ENCODE results near the gene ETV1. TPM values are rescaled to one million over a fixed set of nuclear protein-coding genes. Genes with fewer than 3 reads are reported as not detected.

The ETV1 gene
- total RNA-seq, 2 donors from 2014 or later, result 15.8 to 31.2 TPM

GRCh38 chr7:14009453-14010418 is 20.3 kb upstream of the ETV1 start:
- WGBS, 2 experiments (ENCODE audit: insufficient coverage in 1 of 2, insufficient read length in 1 of 2), result 92 to 96% methylated on average over 4 to 10 of the region's 10 CpGs
- Histone ChIP-seq H3K27ac (ENCODE audit: low read depth, low read length) (no peak overlapping the region), H3K9me3 (ENCODE audit: control insufficient read depth, low read length) (no peaks in the 10 kb centered on the region), H3K27me3 (ENCODE audit: control insufficient read depth, insufficient read depth, low read length, poor library complexity, severe bottlenecking) (no peaks in the 10 kb centered on the region), H3K9ac (ENCODE audit: extremely low read depth, low read length, poor library complexity, severe bottlenecking) (no peak overlapping the region), H3K36me3 (ENCODE audit: control insufficient read depth, insufficient read depth, low read length) (no peaks in the 10 kb centered on the region), H3K4me1 (ENCODE audit: control insufficient read depth, insufficient read depth, low read length) (no peaks in the 10 kb centered on the region), H3K4me3 (ENCODE audit: low read length) (no peak overlapping the region)
- DNase-seq, result no peak
- no peaks in the 10 kb centered on the region for H3K27me3 Mint-ChIP-seq (ENCODE audit: insufficient read depth)
- TF ChIP-seq, protein P1, sequence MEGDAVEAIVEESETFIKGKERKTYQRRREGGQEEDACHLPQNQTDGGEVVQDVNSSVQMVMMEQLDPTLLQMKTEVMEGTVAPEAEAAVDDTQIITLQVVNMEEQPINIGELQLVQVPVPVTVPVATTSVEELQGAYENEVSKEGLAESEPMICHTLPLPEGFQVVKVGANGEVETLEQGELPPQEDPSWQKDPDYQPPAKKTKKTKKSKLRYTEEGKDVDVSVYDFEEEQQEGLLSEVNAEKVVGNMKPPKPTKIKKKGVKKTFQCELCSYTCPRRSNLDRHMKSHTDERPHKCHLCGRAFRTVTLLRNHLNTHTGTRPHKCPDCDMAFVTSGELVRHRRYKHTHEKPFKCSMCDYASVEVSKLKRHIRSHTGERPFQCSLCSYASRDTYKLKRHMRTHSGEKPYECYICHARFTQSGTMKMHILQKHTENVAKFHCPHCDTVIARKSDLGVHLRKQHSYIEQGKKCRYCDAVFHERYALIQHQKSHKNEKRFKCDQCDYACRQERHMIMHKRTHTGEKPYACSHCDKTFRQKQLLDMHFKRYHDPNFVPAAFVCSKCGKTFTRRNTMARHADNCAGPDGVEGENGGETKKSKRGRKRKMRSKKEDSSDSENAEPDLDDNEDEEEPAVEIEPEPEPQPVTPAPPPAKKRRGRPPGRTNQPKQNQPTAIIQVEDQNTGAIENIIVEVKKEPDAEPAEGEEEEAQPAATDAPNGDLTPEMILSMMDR (conservative IDR thresholded peaks at IDR 0.05), result no peak
- no peaks in the 10 kb centered on the region for H3K4me1 Mint-ChIP-seq
- H3K36me3 Mint-ChIP-seq (ENCODE audit: low read depth), result no peaks in the 10 kb centered on the region
- H3K4me3 Mint-ChIP-seq, result no peak overlapping the region
- no peak overlapping the region for H3K27ac Mint-ChIP-seq
- H3K9me3 Mint-ChIP-seq, result no peaks in the 10 kb centered on the region

GRCh38 chr7:14001139-14001538 is 11.7 kb upstream of the ETV1 start:
- Mint-ChIP-seq H3K27ac (no peak overlapping the region), H3K27me3 (ENCODE audit: insufficient read depth) (no peaks in the 10 kb centered on the region), H3K4me1 (peaks cover 1% of the 10 kb centered on the region), H3K36me3 (ENCODE audit: low read depth) (no peaks in the 10 kb centered on the region), H3K4me3 (no peak overlapping the region), H3K9me3 (no peaks in the 10 kb centered on the region)
- TF ChIP-seq, protein P1 (conservative IDR thresholded peaks at IDR 0.05), result no peak
- H3K36me3 ChIP-seq (ENCODE audit: control insufficient read depth, insufficient read depth, low read length), result no peaks in the 10 kb centered on the region
- 87% methylated on average over 3 of the region's 3 CpGs; no CpG with 5 or more reads in 1 of the 2 experiments for WGBS, 2 experiments (ENCODE audit: insufficient coverage in 1 of 2, insufficient read length in 1 of 2)
- no peak overlapping the region for H3K27ac ChIP-seq (ENCODE audit: low read depth, low read length)
- no peaks in the 10 kb centered on the region for H3K9me3 ChIP-seq (ENCODE audit: control insufficient read depth, low read length)
- H3K4me1 ChIP-seq (ENCODE audit: control insufficient read depth, insufficient read depth, low read length), result no peaks in the 10 kb centered on the region
- no peak overlapping the region for H3K4me3 ChIP-seq (ENCODE audit: low read length)
- no peak overlapping the region for H3K9ac ChIP-seq (ENCODE audit: extremely low read depth, low read length, poor library complexity, severe bottlenecking)
- no peaks in the 10 kb centered on the region for H3K27me3 ChIP-seq (ENCODE audit: control insufficient read depth, insufficient read depth, low read length, poor library complexity, severe bottlenecking)
- DNase-seq, result no peak

GRCh38 chr7:14000247-14000646 is 10.8 kb upstream of the ETV1 start:
- no peak for DNase-seq
- WGBS, 2 experiments (ENCODE audit: insufficient coverage in 1 of 2, insufficient read length in 1 of 2), result 63% methylated on average over 1 of the region's 1 CpG; no CpG with 5 or more reads in 1 of the 2 experiments
- no peak overlapping the region for H3K4me3 Mint-ChIP-seq
- no peaks in the 10 kb centered on the region for H3K9me3 ChIP-seq (ENCODE audit: control insufficient read depth, low read length)
- H3K9ac ChIP-seq (ENCODE audit: extremely low read depth, low read length, poor library complexity, severe bottlenecking), result no peak overlapping the region
- H3K4me1 ChIP-seq (ENCODE audit: control insufficient read depth, insufficient read depth, low read length), result no peaks in the 10 kb centered on the region
- H3K27me3 Mint-ChIP-seq (ENCODE audit: insufficient read depth), result no peaks in the 10 kb centered on the region
- TF ChIP-seq, protein P1 (conservative IDR thresholded peaks at IDR 0.05), result no peak
- peaks cover 1% of the 10 kb centered on the region for H3K4me1 Mint-ChIP-seq
- no peaks in the 10 kb centered on the region for H3K9me3 Mint-ChIP-seq
- no peaks in the 10 kb centered on the region for H3K36me3 Mint-ChIP-seq (ENCODE audit: low read depth)
- no peak overlapping the region for H3K27ac Mint-ChIP-seq
- H3K27ac ChIP-seq (ENCODE audit: low read depth, low read length), result no peak overlapping the region
- no peak overlapping the region for H3K4me3 ChIP-seq (ENCODE audit: low read length)
- no peaks in the 10 kb centered on the region for H3K36me3 ChIP-seq (ENCODE audit: control insufficient read depth, insufficient read depth, low read length)
- H3K27me3 ChIP-seq (ENCODE audit: control insufficient read depth, insufficient read depth, low read length, poor library complexity, severe bottlenecking), result no peaks in the 10 kb centered on the region
